ENCODE measurements around the gene ACOXL. TPM values are rescaled to one million over a fixed set of nuclear protein-coding genes. Genes with fewer than 3 reads are reported as not detected.

The ACOXL gene
- total RNA-seq, 4 donors from 2014 or later, result not detected

DNA sequence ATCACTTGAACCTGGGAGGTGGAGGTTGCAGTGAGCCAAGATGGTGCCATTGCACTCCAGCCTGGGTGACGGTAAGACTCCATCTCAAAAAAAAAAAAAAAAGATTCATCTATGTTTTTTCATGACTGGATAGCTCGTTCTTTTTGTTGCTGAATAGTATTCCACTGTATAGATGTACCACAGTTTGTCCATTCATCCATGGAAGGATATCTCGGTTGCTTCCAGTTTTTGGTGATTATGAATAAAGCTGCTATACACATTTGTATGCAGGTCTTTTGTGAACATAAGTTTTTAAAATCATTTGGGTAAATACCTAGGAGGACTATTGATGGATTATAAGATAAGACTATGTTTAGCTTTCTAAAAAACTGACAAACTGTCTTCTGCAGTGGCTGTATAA is 90.8 kb downstream of the ACOXL start:
- H3K36me3 ChIP-seq, result no peaks in the 10 kb centered on the region
- H3K9me3 ChIP-seq, result no peaks in the 10 kb centered on the region
- WGBS, 2 donors, result 88 to 92% methylated on average over 3 of the region's 3 CpGs
- intact Hi-C loops (cut with DNase I), result no loop called here
- DNase-seq, result no peak
- no peak for TF ChIP-seq POLR2A (IDR thresholded peaks at IDR 0.05)
- TF ChIP-seq, protein P1, sequence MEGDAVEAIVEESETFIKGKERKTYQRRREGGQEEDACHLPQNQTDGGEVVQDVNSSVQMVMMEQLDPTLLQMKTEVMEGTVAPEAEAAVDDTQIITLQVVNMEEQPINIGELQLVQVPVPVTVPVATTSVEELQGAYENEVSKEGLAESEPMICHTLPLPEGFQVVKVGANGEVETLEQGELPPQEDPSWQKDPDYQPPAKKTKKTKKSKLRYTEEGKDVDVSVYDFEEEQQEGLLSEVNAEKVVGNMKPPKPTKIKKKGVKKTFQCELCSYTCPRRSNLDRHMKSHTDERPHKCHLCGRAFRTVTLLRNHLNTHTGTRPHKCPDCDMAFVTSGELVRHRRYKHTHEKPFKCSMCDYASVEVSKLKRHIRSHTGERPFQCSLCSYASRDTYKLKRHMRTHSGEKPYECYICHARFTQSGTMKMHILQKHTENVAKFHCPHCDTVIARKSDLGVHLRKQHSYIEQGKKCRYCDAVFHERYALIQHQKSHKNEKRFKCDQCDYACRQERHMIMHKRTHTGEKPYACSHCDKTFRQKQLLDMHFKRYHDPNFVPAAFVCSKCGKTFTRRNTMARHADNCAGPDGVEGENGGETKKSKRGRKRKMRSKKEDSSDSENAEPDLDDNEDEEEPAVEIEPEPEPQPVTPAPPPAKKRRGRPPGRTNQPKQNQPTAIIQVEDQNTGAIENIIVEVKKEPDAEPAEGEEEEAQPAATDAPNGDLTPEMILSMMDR (IDR thresholded peaks at IDR 0.05), result no peak
- H3K27ac ChIP-seq, result no peak overlapping the region
- H3K4me3 ChIP-seq, result no peak overlapping the region
- H3K4me1 ChIP-seq, result no peaks in the 10 kb centered on the region
- peaks cover 0 to 13% (median 0%) of the 10 kb centered on the region in 4 donors for H3K27me3 ChIP-seq

GRCh38 chr2:110827511-110827910 is 95.1 kb downstream of the ACOXL start:
- H3K4me1 ChIP-seq, result no peaks in the 10 kb centered on the region
- no peak for DNase-seq
- intact Hi-C loops (cut with DNase I), result no loop called here
- TF ChIP-seq, protein P1 (IDR thresholded peaks at IDR 0.05), result no peak
- TF ChIP-seq POLR2A (IDR thresholded peaks at IDR 0.05), result no peak
- peaks cover 0 to 18% (median 0%) of the 10 kb centered on the region in 4 donors for H3K27me3 ChIP-seq
- H3K36me3 ChIP-seq, result no peaks in the 10 kb centered on the region
- H3K4me3 ChIP-seq, result no peak overlapping the region
- no peak overlapping the region for H3K27ac ChIP-seq
- no peaks in the 10 kb centered on the region for H3K9me3 ChIP-seq

GRCh38 chr2:110828330-110828729 is 96.0 kb downstream of the ACOXL start:
- Histone ChIP-seq H3K36me3 (no peaks in the 10 kb centered on the region), H3K4me1 (no peaks in the 10 kb centered on the region), H3K27ac (no peak overlapping the region), H3K27me3 (peaks cover 0 to 18% (median 0%) of the 10 kb centered on the region in 4 donors), H3K9me3 (no peaks in the 10 kb centered on the region), H3K4me3 (no peak overlapping the region)
- 75 to 79% methylated on average over 6 of the region's 6 CpGs for WGBS, 2 donors
- intact Hi-C loops (cut with DNase I), result no loop called here
- DNase-seq, result no peak
- TF ChIP-seq POLR2A (IDR thresholded peaks at IDR 0.05), result no peak
- TF ChIP-seq, protein P1 (IDR thresholded peaks at IDR 0.05), result no peak

GRCh38 chr2:110829413-110830146 is 97.2 kb downstream of the ACOXL start:
- no peaks in the 10 kb centered on the region for H3K4me1 ChIP-seq
- 63 to 77% methylated on average over 4 to 6 of the region's 6 CpGs for WGBS, 2 donors
- no peaks in the 10 kb centered on the region for H3K36me3 ChIP-seq
- intact Hi-C loops (cut with DNase I), result no loop called here
- no peak for DNase-seq
- TF ChIP-seq POLR2A (IDR thresholded peaks at IDR 0.05), result no peak
- TF ChIP-seq, protein P1 (IDR thresholded peaks at IDR 0.05), result no peak
- H3K4me3 ChIP-seq, result no peak overlapping the region
- H3K27ac ChIP-seq, result no peak overlapping the region
- no peaks in the 10 kb centered on the region for H3K9me3 ChIP-seq
- peaks cover 0 to 18% (median 0%) of the 10 kb centered on the region in 4 donors for H3K27me3 ChIP-seq

- Histone ChIP-seq H3K27me3 (peaks cover 0 to 18% (median 0%) of the 10 kb centered on the region in 4 donors), H3K36me3 (no peaks in the 10 kb centered on the region), H3K27ac (no peak overlapping the region), H3K9me3 (no peaks in the 10 kb centered on the region), H3K4me3 (no peak overlapping the region), H3K4me1 (no peaks in the 10 kb centered on the region)
- intact Hi-C loops (cut with DNase I), result no loop called here
- TF ChIP-seq POLR2A (IDR thresholded peaks at IDR 0.05), result no peak
- TF ChIP-seq, protein P1 (IDR thresholded peaks at IDR 0.05), result no peak
- WGBS, 2 donors, result 80 to 93% methylated on average over 1 of the region's 1 CpG
- no peak for DNase-seq
Measured at GRCh38 chr2:110832740-110833139, 100.4 kb downstream of the ACOXL start.

Data from esophagus squamous epithelium (tissue), 5 donors.